ENCODE measurements around the gene CD81. TPM values are rescaled to one million over a fixed set of nuclear protein-coding genes. Genes with fewer than 3 reads are reported as not detected.

Gene CD81
- total RNA-seq, 1 experiment from 2014 or later, result 237 TPM

GRCh38 chr11:2346586-2347307 is 30.4 kb upstream of the CD81 start:
- peaks cover 20% of the 10 kb centered on the region for H3K36me3 Mint-ChIP-seq
- peaks cover 72% of the 10 kb centered on the region for H3K9me3 Mint-ChIP-seq
- CTCF ChIA-PET, result no interaction called here
- peaks cover 68% of the 10 kb centered on the region for H3K27me3 Mint-ChIP-seq (ENCODE audit: low read depth)
- POLR2A ChIA-PET, result no interaction called here
- H3K27ac Mint-ChIP-seq, result no peak overlapping the region
- no peak for TF ChIP-seq ATF1 (CRISPR knock-in tag; IDR thresholded peaks at IDR 0.05)
- no peak for TF ChIP-seq OVOL2 (CRISPR knock-in tag; IDR thresholded peaks at IDR 0.05; ENCODE audit: borderline replicate concordance)
- TF ChIP-seq ZNF263 (CRISPR knock-in tag; IDR thresholded peaks at IDR 0.05; ENCODE audit: low read depth), result no peak
- TF ChIP-seq JAZF1 (CRISPR knock-in tag; IDR thresholded peaks at IDR 0.05), result no peak
- TF ChIP-seq ZNF317 (CRISPR knock-in tag; IDR thresholded peaks at IDR 0.05; ENCODE audit: borderline replicate concordance, low read depth), result no peak
- TF ChIP-seq CREB1 (CRISPR knock-in tag; IDR thresholded peaks at IDR 0.05), result no peak
- no peak for TF ChIP-seq E2F5 (CRISPR knock-in tag; IDR thresholded peaks at IDR 0.05)
- TF ChIP-seq ZNF671 (CRISPR knock-in tag; IDR thresholded peaks at IDR 0.05), result no peak
- TF ChIP-seq CDX4 (CRISPR knock-in tag; IDR thresholded peaks at IDR 0.05; ENCODE audit: borderline replicate concordance), result no peak
- no peak for TF ChIP-seq IRF1 (CRISPR knock-in tag; IDR thresholded peaks at IDR 0.05)
- TF ChIP-seq ZNF232 (CRISPR knock-in tag; IDR thresholded peaks at IDR 0.05), result no peak
- TF ChIP-seq NFATC4 (CRISPR knock-in tag; IDR thresholded peaks at IDR 0.05), result no peak
- no peak for TF ChIP-seq MXD4 (CRISPR knock-in tag; IDR thresholded peaks at IDR 0.05; ENCODE audit: borderline replicate concordance)
- no peak for TF ChIP-seq ZNF396 (CRISPR knock-in tag; IDR thresholded peaks at IDR 0.05; ENCODE audit: borderline replicate concordance)
- H3K4me3 Mint-ChIP-seq, result no peak overlapping the region
- DNase-seq (ENCODE audit: low spot score) (no peak), ATAC-seq (no peak)
- H3K4me1 Mint-ChIP-seq, result no peaks in the 10 kb centered on the region

GRCh38 chr11:2347308-2347830 is 29.7 kb upstream of the CD81 start:
- DNase-seq (ENCODE audit: low spot score) (no peak), ATAC-seq (no peak)
- no peak for TF ChIP-seq SMAD3 (CRISPR knock-in tag; IDR thresholded peaks at IDR 0.05; ENCODE audit: borderline replicate concordance)
- TF ChIP-seq PREB (CRISPR knock-in tag; IDR thresholded peaks at IDR 0.05; ENCODE audit: borderline replicate concordance), result no peak
- no peak for TF ChIP-seq HMGA2 (CRISPR knock-in tag; IDR thresholded peaks at IDR 0.05)
- no peak for TF ChIP-seq USF2 (CRISPR knock-in tag; IDR thresholded peaks at IDR 0.05)
- no peak for TF ChIP-seq ZNF416 (CRISPR knock-in tag; IDR thresholded peaks at IDR 0.05)
- TF ChIP-seq ZSCAN18 (CRISPR knock-in tag; IDR thresholded peaks at IDR 0.05), result no peak
- no peak for TF ChIP-seq ARID4B (CRISPR knock-in tag; IDR thresholded peaks at IDR 0.05; ENCODE audit: borderline replicate concordance)
- Mint-ChIP-seq H3K27me3 (ENCODE audit: low read depth) (peaks cover 65% of the 10 kb centered on the region), H3K4me1 (no peaks in the 10 kb centered on the region), H3K4me3 (no peak overlapping the region), H3K27ac (no peak overlapping the region), H3K36me3 (peaks cover 20% of the 10 kb centered on the region), H3K9me3 (peaks cover 67% of the 10 kb centered on the region)
- ChIA-PET CTCF (no interaction called here), POLR2A (no interaction called here)

Data from WTC11 (cell line).